ENCODE results near the gene MTMR10.

Gene MTMR10

DNA sequence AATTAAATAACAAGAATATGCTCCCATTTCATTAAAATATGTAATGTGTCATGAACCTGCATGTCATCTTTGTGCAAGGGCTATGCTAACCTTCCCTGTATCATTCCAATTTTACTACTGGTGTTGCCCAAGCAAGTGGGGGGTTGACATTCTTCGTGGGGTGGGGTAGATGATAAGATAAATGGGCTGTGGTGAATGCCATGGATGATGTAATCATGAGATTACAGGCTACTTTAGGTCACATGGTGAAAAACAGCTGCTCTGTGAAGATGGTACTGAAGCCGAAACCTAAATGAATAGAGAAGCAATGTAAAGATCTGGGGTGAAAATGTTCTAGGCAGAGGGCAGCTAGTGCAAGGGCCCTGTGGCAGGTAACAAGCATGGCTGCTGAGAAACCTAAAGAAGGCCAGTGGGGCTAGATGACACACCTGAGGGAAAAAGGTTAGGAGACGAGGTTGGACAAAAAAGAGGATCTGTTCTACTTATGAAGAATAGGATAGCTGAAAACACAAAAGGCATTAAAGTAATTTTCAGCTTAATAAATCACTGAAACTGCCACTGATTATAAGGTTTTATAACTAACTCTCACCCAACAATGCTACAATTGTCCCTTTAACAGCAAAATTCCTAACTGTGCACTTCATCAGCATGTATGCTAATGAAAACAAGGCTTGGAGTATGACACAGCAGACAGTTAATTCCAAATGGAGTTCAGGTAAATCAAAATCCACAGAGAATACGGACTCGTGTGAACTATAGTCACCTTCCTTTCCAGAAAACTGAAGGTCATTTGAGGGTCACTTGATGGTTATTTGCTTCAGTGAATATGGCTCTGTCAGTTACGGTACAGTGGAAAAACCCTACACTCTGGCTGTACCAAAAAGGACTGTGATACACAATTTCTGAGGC is 35.0 kb downstream of the MTMR10 start:
- no peak for DNase-seq

DNA sequence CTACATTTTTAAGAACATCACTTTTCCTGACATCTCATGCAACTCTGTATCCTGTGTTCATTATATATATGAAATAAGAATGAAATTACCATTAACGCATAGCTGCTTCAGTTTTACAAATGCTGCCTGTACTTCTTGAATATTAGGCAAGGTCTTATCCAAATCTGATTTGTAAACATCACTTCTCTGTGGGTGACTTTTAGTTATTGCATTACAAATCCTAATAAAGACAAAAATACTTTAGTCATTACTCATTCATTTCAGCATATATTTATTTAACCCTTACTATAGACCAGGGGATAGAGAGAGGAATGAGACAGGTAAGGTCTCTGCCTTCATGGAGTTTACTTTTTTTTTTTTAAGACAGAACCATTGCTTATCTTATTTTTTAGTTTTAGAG is 36.8 kb downstream of the MTMR10 start:
- DNase-seq = no peak

DNA sequence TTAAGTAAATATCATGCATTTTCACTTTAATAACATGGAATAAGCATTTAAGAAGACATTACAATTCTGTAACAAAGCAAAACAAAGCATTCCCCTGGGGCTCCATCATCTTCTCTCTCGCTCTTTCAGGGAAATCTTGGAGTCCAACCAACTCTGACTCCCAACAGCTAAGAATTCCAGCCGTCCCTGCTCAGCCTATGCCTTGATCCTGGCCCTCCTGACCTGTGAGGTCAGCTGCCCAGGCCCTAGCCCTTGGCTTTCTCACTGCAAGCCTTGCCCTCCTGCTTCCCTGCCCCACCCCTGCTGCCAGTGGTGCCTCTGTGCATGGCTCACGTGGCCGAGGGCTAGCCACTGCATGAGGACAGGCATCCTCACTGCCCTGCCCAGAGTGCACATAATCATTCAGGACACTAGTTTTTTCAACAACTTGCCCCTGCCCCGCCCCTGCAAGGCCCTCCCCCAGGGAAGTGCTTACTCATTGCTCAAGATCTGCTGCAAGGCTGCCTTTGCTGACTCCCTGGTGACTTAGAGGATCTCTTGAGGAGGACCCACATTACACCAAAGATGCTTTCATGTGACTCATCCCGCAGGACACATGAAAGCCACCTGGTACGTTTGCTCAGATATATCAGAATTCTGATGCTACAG is 37.6 kb downstream of the MTMR10 start:
- no peak for DNase-seq

DNA sequence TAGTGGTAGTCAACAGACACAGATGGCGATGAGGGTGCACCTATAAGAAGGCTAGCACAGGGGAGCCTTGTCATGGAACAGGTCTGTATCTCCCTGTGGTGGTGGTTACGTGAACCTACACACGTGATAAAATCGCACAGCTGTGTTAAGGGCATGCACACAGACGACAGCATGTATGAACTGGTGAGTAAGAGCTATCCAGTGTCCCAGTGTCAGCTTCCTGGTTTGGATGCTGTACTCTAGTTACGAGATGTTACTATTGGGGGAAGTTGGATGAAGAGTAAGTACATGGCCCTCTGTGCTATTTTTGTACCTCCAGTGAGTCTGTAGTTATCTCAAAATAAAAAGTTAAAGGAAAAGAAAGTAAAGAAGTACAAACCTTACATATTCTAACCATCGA is 38.2 kb downstream of the MTMR10 start:
- no peak for DNase-seq

DNA sequence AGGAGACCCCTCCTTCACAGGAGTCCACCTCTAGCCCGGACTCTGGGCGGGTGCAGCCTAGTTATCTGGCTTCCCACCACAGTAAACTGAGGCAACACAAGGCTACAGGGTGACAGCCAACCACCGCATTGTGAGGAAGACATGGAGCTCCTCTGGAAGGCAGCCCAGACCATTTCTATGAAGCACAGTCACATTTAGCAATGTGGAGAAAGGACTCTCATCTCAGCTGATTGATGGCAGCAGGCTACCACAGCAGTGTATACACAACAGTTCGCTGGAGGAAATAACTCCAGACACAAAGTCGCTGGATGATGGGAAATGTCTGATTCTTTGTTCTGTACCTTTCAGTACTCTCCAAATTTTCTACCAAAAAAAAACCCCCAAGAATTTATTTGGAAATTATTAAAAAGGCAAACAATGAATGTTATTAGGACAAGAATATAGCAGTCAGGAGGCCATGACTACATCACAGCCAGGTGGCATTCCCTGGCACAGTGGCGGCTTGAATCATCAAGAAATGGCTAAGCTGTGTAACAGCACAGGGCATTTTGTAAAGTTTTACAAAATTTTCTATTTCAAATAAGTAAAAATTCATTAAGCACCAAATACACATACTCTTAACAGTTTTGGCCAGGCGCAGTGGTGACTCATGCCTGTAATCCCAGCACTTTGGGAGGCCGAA is 47.6 kb downstream of the MTMR10 start:
- DNase-seq = no peak

DNA sequence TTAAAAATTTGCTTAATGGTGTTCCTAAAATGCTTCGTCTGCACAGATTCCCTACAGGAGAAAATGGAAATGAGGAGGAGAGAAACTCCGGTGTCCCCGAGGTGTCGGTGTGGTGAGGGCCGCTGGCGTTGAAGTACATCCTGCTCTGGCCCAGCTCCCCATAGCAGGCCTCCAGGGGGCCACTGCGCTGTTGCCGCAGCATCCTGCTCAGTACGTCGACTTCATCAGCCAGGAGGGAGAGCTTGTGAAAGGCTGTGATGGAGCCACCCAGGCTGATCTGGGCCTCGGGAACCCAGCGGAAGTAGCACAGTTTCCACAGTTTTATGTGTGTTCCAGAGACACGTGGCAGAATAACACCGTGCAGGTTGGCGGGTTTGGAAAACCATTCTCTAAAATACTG is 49.9 kb downstream of the MTMR10 start:
- DNase-seq = no peak

DNA sequence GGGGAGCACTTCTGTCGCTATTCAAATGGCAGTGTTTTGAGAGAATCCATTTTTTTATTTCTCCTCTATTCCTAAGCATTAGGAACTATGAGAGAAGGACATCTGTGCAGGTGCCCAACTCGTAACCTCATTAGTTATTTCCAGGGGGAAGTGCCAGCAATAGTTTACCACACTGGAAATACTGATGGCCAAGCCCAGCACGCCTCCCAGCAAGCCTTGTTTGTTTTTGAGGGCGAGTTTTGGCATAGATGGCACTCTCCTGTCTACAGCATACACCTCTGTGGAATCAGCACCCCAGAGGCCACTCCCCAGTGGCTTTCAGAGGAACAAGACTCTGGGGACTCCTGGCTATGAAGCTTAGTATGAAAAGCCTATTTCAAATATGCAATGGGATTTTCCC is 51.1 kb downstream of the MTMR10 start:
- DNase-seq = no peak

DNA sequence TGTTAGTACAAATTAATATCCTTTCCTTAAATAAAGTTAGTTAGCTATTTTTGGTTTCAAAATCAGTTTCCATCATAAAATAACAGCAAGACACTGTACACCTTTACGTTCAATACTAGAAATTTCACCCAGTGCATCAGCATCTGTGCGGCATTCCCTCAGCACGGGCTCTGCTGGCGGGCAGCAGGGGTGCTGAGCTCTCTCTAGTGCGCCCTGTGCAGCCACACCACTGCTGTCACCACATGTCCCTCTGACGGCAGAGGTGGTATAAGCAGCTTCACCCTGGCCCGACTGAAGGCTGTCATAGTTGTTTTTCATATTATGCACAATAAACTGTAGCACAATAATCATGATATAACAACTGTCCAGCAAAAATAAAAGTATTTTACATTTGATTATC is 52.3 kb downstream of the MTMR10 start:
- DNase-seq = no peak

DNA sequence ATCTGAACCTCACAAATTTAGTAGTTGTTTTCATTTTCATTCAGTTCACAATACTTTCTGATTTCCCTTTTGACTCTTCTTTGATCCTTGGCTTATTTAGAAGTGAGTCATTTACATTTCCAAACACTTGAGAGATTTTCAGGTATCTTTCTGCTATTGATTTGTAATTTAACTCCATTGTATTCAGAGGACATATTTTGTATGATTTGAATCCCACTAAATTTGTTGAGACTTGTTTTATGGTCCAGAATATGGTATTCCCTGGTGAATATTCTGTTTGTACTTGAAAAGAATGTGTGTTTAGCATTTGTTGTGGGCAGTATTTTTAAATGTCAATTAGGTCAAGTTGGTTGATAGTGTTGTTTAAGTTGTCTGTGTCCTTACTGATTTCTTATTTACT is 58.1 kb downstream of the MTMR10 start:
- DNase-seq = no peak

DNA sequence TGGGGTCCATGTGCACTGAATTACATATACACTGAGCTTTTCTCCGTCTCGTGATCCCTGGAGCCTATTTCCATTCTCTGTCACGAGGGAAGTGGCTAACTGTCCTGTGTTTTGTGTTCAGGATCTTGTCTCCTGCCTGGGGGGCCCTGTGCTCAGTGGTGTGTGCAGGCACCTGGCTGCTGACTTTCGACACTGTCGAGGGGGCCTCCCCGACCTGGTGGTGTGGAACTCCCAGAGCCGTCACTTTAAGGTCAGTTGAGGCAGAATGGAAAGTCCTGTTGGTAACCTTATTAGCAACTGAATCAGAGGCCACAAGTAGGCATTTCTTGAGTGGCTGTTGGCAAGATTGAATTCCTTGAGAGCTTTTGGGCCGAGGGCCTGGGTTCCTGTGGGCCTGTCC is 61.0 kb downstream of the MTMR10 start:
- no peak for DNase-seq

DNA sequence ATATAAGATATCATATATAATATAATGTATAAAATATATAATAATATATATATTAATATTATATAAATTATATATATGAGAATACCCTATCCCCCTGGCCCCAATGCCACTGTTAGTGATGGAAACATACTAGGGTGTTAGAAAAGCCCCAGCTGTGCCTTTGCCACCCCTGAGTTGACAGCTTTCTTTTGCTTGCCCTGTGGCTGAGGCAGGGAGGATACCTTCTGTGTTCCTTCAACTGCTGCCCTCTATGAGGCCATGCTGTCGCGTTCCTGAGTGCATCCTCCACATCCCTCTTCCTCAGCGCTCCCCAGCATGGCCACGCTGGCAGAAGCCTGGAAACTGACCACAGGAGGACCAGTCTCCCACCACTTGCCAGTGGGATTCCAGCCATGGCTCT is 61.4 kb downstream of the MTMR10 start:
- no peak for DNase-seq

DNA sequence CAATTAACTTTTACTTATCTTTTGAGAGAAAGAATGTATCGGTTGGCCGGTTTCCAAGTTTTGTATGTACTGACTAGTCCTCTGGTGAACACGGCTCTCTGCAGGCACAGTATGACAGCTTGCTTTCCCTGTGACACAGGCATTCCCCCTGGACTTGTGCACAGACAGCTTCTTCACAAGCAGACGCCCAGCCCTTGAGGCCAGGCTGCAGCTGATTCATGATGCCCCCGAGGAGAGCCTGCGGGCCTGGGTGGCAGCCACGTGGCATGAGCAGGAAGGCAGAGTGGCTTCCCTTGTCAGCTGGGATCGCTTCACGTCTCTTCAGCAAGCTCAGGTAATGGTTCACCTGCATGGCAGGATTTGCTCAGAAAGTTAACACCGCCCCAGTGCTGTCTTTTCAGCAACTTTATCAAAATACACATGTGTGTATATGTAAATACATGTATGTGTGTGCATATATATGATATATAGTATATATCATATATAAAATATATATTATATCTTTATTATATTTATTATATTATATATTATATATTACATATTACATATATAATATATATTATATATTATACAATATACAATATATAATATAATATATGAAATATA is 62.3 kb downstream of the MTMR10 start:
- DNase-seq = peak; percentile 10

DNA sequence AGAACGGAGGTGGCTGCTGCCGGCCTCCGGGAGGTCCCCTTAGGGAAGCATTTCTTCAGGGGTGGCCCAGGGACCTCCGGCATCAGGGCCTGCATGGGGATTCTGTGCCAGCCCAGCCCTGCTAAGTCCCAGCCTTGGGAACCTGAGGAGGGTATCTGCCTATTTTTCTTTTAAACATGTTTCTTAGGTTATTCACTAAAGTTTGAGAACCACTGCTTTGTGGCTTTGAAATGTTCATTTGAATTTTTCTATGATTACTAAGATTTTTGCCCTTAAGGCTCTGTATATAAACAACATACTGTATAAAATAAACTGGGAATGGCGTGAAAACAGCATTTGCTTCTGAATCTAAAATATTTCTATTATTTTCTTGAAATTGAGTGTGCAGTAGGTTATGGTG is 63.4 kb downstream of the MTMR10 start:
- no peak for DNase-seq

DNA sequence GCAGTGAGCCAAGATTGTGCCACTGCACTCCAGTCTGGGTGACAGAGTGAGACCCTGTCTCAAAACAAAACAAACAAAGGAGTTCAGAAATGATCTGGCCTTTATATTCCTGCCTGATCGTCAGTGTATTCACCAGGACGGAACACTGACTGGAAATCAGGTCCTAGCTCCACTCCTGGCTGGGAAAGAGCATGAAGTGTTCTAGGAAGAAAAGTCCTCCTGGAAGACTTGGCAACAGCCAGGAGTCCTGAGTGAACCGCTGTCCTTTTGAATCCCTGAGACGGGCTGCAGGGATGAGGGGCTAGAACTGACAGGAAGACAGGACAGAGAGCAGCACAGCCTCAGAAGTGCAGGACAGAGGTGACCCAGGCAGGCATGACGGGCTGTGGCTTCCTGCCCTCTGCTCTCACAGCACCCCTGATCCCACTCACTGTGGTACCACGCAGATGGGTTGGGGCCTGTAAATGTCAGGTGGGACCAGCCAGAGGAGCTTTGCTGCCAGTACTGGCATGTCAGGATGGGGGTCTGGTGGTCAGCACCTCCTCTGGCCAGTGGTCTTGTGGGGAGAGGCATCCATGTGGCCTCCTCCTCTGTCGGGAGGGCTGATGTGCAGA is 64.2 kb downstream of the MTMR10 start:
- DNase-seq = no peak

DNA sequence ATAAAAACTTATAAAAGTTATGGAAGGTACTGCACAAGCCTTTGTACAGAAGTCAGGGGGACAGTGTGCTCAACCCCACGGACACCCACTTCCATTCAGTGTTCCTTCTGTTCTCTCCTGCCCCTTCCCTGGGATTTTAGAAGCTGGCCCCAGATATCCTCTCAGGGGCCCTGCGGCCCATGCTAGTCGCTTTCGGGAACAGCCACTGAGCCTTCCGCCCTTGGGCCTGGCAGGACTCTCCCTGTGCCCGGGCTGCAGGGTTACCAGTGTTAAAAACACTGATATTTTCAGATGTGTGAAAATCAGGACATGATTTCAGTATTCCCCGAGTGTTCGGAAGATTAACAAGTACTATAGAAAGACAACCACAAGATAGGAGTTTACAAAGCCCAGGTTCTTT is 65.3 kb downstream of the MTMR10 start:
- DNase-seq = no peak

DNA sequence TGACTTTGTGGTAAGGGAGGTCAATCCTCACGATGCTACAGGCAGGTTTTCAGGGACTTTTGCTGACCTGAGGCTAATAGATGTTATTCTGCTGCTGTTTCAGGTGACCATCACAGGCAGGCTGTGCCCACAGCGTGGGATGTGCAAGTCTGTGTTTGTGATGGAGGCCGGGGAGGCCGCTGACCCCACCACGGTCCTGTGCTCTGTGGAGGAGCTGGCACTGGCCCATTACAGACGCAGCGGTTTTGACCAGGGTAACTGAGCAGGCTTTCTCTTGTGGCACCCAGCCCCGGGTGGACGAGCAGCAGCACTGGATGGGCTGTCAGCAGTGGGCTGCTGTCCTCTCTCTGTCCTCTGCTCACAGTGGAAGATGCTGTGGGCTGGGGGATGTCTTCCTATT is 65.7 kb downstream of the MTMR10 start:
- no peak for DNase-seq

DNA sequence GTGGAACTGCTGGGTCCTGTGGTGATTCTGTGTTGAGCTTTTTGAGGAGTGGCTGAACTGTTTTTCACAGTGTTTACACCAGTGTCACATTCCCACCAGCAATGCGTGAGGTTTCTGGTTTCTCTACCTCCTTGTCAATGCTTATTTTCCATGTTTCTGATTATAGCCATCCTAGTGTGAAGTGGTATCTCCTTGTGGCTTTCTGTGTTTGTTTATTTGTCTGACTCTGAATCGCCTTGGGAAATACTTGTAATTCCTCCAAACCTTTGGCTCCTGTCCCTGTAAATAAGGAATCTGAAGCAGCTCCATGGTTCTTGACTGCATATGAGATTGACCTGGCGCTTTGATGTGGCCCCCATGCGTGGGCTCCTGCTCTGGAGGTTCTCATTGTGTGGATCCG is 67.1 kb downstream of the MTMR10 start:
- no peak for DNase-seq

DNA sequence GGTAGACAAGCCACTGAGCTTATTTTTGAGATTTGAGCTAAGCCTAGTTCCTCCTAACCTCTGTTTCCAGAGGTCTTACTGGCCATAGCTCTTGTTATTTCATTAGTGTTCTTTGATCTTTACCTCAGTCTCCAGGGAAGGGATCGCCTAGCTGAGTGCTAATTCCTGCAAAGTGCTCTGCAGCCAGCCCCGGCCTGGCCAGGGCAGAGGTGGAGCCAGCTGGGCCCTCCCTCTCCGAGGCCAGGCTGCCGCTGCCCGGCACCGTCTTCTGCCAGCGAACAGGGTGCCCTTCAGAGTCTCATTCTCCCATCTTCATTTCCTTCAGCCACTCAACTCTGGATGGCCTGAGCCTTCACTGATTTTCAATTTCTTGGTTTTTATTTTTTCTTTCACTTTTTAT is 68.0 kb downstream of the MTMR10 start:
- no peak for DNase-seq

DNA sequence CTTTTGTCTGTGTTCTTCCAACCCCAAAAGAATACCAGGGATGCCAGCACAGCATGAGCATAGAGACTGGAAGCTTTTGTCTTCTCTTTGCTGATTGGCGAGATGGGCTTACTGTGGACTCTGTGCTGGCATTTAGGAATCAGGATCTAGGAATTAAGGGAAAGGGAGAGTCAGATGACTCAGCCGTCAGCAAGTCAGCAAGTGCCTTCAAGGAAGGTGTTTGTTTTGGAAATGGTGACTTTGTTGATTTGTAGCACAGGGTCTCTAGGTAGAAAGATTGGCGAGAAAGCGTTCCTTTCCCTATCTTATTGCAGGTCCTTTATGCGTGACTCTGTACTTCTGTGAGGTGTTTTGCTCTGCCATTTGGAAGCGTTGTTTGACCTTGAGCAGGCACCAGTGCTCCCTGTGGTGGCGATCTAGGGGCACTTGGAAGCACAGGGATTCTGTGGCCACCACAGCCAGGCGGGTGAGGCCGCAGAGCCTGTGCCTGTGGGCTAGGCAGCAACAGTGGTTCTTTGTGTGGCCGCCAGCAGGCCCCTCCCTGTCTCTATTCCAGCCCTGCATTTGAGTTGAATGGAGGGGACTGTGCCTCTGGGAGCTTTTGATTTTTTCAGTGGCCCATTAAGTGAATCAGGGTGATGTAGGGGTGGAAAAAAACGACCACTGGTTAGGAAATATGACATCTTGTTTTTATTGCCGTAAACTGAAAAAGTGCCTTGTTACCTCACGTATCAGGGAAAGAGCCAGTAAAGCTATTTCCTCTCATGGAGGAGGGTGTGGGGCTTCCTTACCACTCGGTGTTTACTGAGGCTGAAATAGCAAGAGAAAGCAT is 68.7 kb downstream of the MTMR10 start:
- DNase-seq = no peak

DNA sequence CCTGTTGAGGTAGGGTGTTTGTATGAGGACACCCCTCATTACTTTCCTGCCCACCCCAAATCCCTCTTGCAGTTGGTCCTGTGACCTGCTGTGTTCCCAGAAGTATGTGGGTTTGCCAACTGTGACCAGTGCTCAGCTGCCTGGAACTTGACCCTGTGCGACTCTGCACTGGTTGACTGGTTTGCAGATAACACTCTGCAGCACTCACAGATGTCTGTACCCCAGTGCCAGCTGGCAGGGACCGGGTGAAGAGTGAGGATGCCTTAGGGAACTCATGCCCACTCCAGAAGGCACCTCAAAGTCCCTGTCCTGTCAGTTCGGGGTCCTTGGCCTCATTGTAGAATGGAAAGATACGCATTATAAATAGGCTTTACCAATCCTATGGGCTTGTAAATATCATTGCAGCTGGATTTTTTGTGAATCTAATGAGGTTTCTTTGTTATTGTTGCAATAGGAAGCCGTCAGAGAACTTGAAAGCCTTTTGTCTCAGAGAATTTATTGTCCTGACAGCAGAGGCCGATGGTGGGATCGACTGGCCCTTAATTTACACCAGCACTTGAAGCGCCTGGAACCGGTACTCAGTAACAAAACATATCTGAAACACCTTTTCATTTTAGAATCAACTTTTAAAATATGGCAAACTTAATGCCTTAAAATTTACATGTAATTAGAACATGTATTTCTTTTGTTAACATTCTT is 69.5 kb downstream of the MTMR10 start:
- DNase-seq = no peak

DNA sequence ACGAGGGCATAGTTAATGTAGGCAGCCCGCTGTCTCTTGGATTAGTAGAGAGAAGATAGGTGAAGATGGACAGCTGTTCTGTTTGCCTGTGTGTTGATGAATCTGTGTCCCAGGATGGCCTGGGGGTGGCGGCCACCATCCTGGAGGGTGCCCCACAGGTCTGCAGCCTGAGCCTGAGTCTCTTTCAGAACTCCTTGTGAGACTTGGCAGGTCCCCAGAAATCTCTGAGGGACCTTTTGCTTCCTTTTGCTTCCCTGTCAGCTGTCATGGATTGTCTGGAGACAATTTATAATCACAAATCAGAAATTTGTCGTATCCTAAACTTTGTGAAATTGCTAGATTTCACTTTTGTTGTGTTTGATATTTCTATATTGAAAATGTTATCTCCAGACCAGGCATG is 70.3 kb downstream of the MTMR10 start:
- no peak for DNase-seq
